Osteoblast (primary cell): Measurements from ENCODE around the gene OSBPL1A. TPM values are rescaled to one million over a fixed set of nuclear protein-coding genes. Genes with fewer than 3 reads are reported as not detected.
"Not testable (repeated sequence)": the region's sequence is repeated elsewhere in the genome, so short reads cannot be mapped to it uniquely, and the experiment has no call there.

Experiments used
- DNase-seq: peaks from one replicate; pipeline ENCODE4 v3.0.0; 2011; ENCODE audit warnings: low spot score, mixed read lengths; ENCODE audit not compliant: insufficient read length; ENCODE audit errors: missing footprints
- H2AFZ ChIP-seq: 2 replicates; pipeline ENCODE4 v1.6.0; 2011; ENCODE audit warnings: mild to moderate bottlenecking, low read length
- H3K27ac ChIP-seq: 2 replicates; pipeline ENCODE4 v1.5.1; 2011; ENCODE audit warnings: mild to moderate bottlenecking, low read depth, low read length, moderate library complexity
- H3K27me3 ChIP-seq: 2 replicates; pipeline ENCODE4 v1.6.0; 2012; ENCODE audit warnings: mild to moderate bottlenecking, control low read depth, inconsistent platforms, low read length, moderate library complexity; ENCODE audit not compliant: insufficient read depth
- H3K36me3 ChIP-seq: 2 replicates; pipeline ENCODE4 v1.5.1; 2011; ENCODE audit warnings: mild to moderate bottlenecking, low read length, control low read depth, moderate library complexity; ENCODE audit not compliant: insufficient read depth
- H3K4me1 ChIP-seq: 2 replicates; pipeline ENCODE4 v1.5.1; 2011; ENCODE audit warnings: mild to moderate bottlenecking, low read length, control low read depth, moderate library complexity; ENCODE audit not compliant: insufficient read depth
- H3K4me2 ChIP-seq: 2 replicates; pipeline ENCODE4 v1.6.0; 2011; ENCODE audit warnings: mild to moderate bottlenecking, low read length; ENCODE audit not compliant: insufficient read depth
- H3K4me3 ChIP-seq: fragments of 200-600 bp; sonication (generic); 3 replicates; pipeline ENCODE4 v1.5.1; 2012; ENCODE audit warnings: mild to moderate bottlenecking, low read length, inconsistent platforms; ENCODE audit not compliant: insufficient read depth
- H3K79me2 ChIP-seq: 2 replicates; pipeline ENCODE4 v1.6.0; 2012; ENCODE audit warnings: mild to moderate bottlenecking, low read length, control low read depth, inconsistent platforms; ENCODE audit not compliant: insufficient read depth
- H3K9me3 ChIP-seq: 2 replicates; pipeline ENCODE4 v1.5.1; 2011; ENCODE audit warnings: low read depth, low read length, control low read depth
- H4K20me1 ChIP-seq: 2 replicates; pipeline ENCODE4 v1.6.0; 2012; ENCODE audit warnings: mild to moderate bottlenecking, low read length, control low read depth; ENCODE audit not compliant: insufficient read depth
- total RNA-seq: library from RNA; depleted of rRNA; stranded (reverse); fragments of >200 nt; gene quantifications from 2 replicates; pipeline ENCODE4 v1.2.3, GENCODE V29; 2012
- TF ChIP-seq, protein P1 (sequence below): IDR thresholded peaks from 2 replicates; pipeline ENCODE4 v1.5.1; 2011; ENCODE audit warnings: mild to moderate bottlenecking, low read depth, low read length, moderate library complexity; ENCODE audit errors: extremely low read depth

OSBPL1A gene
- total RNA-seq, 1 donor = 51.8 TPM

DNA sequence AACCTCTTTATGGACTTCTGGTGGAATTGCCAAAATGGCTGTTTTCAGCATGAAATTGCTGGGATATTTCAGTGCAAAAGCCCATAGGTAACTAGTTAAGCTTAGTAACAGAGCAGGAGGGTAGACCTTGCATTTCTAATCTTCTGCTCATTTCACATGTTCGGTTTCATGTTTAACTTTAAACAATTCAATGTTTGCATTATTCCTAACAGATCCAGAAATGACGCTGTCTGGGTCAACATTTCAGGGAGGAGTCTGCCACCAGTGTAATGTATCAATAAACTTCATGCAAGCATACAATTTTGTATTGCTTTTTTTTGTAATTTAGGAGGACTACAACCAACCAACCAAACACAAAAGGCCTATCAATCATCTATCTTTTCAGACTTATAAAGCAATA is 236.3 kb downstream of the OSBPL1A start:
- Histone ChIP-seq H2AFZ (no peak overlapping the region), H4K20me1 (no peaks in the 10 kb centered on the region), H3K79me2 (no peaks in the 10 kb centered on the region), H3K27ac (no peak overlapping the region), H3K27me3 (no peaks in the 10 kb centered on the region), H3K4me2 (no peak overlapping the region), H3K9me3 (no peaks in the 10 kb centered on the region), H3K4me1 (no peaks in the 10 kb centered on the region), H3K36me3 (peaks cover 21% of the 10 kb centered on the region), H3K4me3 (no peak overlapping the region)
- DNase-seq = no peak
- TF ChIP-seq, protein P1, sequence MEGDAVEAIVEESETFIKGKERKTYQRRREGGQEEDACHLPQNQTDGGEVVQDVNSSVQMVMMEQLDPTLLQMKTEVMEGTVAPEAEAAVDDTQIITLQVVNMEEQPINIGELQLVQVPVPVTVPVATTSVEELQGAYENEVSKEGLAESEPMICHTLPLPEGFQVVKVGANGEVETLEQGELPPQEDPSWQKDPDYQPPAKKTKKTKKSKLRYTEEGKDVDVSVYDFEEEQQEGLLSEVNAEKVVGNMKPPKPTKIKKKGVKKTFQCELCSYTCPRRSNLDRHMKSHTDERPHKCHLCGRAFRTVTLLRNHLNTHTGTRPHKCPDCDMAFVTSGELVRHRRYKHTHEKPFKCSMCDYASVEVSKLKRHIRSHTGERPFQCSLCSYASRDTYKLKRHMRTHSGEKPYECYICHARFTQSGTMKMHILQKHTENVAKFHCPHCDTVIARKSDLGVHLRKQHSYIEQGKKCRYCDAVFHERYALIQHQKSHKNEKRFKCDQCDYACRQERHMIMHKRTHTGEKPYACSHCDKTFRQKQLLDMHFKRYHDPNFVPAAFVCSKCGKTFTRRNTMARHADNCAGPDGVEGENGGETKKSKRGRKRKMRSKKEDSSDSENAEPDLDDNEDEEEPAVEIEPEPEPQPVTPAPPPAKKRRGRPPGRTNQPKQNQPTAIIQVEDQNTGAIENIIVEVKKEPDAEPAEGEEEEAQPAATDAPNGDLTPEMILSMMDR = no peak

DNA sequence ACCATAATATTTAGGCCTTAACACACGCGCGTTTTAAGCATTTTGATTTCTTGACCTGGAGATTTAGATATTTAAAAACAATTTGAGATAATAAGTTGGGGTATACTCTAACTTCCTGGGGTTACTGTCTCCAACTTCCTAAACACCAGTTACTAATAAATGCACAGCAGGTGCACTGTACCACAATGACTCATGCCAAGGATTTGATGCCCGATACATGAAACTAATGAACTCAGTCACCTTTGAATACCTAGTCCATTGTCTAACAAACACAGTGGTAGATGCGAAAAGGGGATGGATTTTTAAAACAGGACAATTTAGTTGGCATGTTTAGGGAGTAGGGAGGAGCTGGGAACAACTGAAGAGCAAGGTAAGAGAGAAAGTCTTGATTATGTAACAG is 237.5 kb downstream of the OSBPL1A start:
- DNase-seq = no peak
- H3K36me3 ChIP-seq = peaks cover 21% of the 10 kb centered on the region
- H3K79me2 ChIP-seq = no peaks in the 10 kb centered on the region

DNA sequence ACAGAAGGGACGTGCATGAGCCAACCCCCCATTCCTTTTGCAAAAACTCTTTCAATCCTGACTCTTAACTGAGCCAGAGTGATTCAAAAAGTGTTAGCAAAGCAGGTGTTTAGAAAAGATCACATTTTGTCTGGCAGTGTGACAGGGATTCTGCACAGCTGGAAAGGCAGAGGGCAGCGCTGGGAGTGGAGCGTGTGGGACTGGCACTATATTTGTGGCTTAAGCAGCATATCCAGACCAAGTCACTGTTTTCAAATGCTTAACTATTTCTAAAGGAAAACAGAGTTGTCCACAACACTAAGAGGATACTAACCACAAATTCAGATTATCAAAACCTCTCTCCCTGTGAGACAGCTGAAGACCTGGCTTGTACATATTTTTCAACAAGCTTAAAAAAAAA is 239.8 kb downstream of the OSBPL1A start:
- Histone ChIP-seq H3K79me2 (no peaks in the 10 kb centered on the region), H3K4me1 (no peaks in the 10 kb centered on the region), H3K27ac (no peak overlapping the region), H3K36me3 (peaks cover 21% of the 10 kb centered on the region), H3K9me3 (no peaks in the 10 kb centered on the region), H3K4me3 (no peak overlapping the region), H4K20me1 (no peaks in the 10 kb centered on the region), H3K4me2 (no peak overlapping the region), H2AFZ (no peak overlapping the region), H3K27me3 (no peaks in the 10 kb centered on the region)
- TF ChIP-seq, protein P1 = no peak
- DNase-seq = no peak

More for the DNA sequence above, 237.5 kb downstream of the OSBPL1A start:
- Histone ChIP-seq H3K9me3 (no peaks in the 10 kb centered on the region), H3K4me1 (no peaks in the 10 kb centered on the region), H3K4me2 (no peak overlapping the region), H4K20me1 (no peaks in the 10 kb centered on the region), H3K4me3 (no peak overlapping the region), H2AFZ (no peak overlapping the region), H3K27me3 (no peaks in the 10 kb centered on the region), H3K27ac (no peak overlapping the region)
- TF ChIP-seq, protein P1 = no peak

DNA sequence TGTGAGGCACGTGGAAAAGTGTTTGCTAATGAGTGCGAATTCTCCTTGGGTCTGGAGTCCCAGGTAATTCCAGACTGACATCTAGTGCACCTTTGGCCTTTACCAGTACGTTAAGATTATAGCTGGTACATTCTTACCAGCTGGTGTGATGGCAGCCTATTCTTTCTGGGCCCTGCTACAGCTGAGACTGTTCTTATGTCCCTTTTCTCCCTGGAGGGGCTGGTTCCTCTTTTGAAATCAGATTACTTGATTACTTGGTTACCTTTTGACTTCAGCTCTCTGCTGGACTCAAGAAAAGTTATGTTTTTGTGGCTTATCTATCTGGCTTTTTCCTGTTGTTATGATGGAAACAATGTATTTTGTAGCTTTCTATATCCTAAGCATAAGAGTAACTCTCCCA is 244.2 kb downstream of the OSBPL1A start:
- no peak for DNase-seq
- Histone ChIP-seq H4K20me1 (no peaks in the 10 kb centered on the region), H3K4me2 (no peak overlapping the region), H3K27me3 (no peaks in the 10 kb centered on the region), H3K9me3 (no peaks in the 10 kb centered on the region), H2AFZ (no peak overlapping the region), H3K36me3 (peaks cover 5% of the 10 kb centered on the region), H3K4me3 (no peak overlapping the region), H3K4me1 (no peaks in the 10 kb centered on the region), H3K79me2 (no peaks in the 10 kb centered on the region), H3K27ac (no peak overlapping the region)
- TF ChIP-seq, protein P1 = no peak

DNA sequence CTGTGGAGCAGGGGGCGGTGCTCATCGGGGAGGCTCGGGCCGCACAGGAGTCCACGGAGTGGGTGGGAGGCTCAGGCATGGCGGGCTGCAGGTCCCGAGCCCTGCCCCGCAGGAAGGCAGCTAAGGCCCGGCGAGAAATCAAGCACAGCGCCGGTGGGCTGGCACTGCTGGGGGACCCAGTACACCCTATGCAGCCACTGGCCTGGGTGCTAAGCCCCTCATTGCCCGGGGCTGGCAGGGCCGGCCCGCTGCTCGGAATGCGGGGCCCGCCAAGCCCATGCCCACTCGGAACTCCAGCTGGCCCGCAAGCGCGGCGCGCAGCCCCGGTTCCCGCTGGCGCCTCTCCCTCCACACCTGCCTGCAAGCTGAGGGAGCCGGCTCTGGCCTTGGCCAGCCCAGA is 248.0 kb downstream of the OSBPL1A start:
- not testable (repeated sequence) for DNase-seq, H3K4me3 ChIP-seq, H3K36me3 ChIP-seq, H2AFZ ChIP-seq, H3K4me1 ChIP-seq, H3K27me3 ChIP-seq, H3K9me3 ChIP-seq, H4K20me1 ChIP-seq, H3K79me2 ChIP-seq, H3K27ac ChIP-seq, H3K4me2 ChIP-seq
